ENCODE measurements around the gene TMEM17. TPM values are rescaled to one million over a fixed set of nuclear protein-coding genes. Genes with fewer than 3 reads are reported as not detected.

Gene TMEM17
- total and polyA plus RNA-seq, 9 of the 15 experiments (the other 6 are each of a cell fraction or from before 2014, with no cell fraction given), result 0.58 to 2.2 (median 1.2) TPM

GRCh38 chr2:62465741-62466502, 40.1 kb downstream of the TMEM17 start:
- H3K4me3 ChIP-seq, result no peak overlapping the region
- no TSS peak for BruUV-seq (replicated peaks)
- H2AFZ ChIP-seq (ENCODE audit: low read depth, low read length), result no peak overlapping the region
- no peaks in the 10 kb centered on the region for H3K9me1 ChIP-seq (ENCODE audit: control insufficient read depth, insufficient read depth, low read length)
- intact Hi-C loops (cut with micrococcal nuclease) (no loop called here), in situ Hi-C loops (cut with MboI) (no loop called here)
- no peaks in the 10 kb centered on the region for H3K36me3 ChIP-seq (ENCODE audit: control insufficient read depth, insufficient read depth, low read length)
- CTCF ChIA-PET (ENCODE audit: low intra/inter-chr PET ratio), result no interaction called here
- H3K27ac ChIP-seq (ENCODE audit: extremely low read depth, low read depth, low read length), result no peak overlapping the region
- H3K9me3 ChIP-seq (replicated peaks; ENCODE audit: control insufficient read depth, insufficient read depth, low read depth, low read length), result no peaks in the 10 kb centered on the region
- DNase-seq (ENCODE audit: extremely low read depth in 1 of 4, low spot score in 3 of 4), result no peak
- no peak for ATAC-seq
- H3K27me3 ChIP-seq (ENCODE audit: control insufficient read depth in 2 of 2, insufficient read depth in 2 of 2, low read length in 2 of 2), result peaks cover 2% of the 10 kb centered on the region in 2 experiments; a peak in 2 of 5 replicates
- no peak overlapping the region for H3K9ac ChIP-seq (ENCODE audit: insufficient read depth in 1 of 2, low read depth in 2 of 2, low read length in 2 of 2)
- TF ChIP-seq PCBP2 (IDR thresholded peaks at IDR 0.05; ENCODE audit: low read depth, low read length, poor library complexity, severe bottlenecking), result no peak
- TF ChIP-seq REST (IDR thresholded peaks at IDR 0.05; ENCODE audit: borderline replicate concordance), result 0 out of 2 replicates have a peak, but pooled peaks have one; percentile 17
- no peak for TF ChIP-seq REST (CRISPR knock-in tag; IDR thresholded peaks at IDR 0.05; ENCODE audit: low read depth)
- TF ChIP-seq ZBTB49 (CRISPR knock-in tag; IDR thresholded peaks at IDR 0.05; ENCODE audit: borderline replicate concordance), result no peak
- TF ChIP-seq CTCF (IDR thresholded peaks at IDR 0.05 in 2 of 3, conservative IDR thresholded peaks at IDR 0.05 in 1 of 3; ENCODE audit: insufficient read depth in 2 of 3, low read depth in 1 of 3, low read length in 3 of 3), result peak in 1 of 3 experiments; percentile 28; a peak in 2 of 6 replicates
- no peaks in the 10 kb centered on the region for H3K4me1 ChIP-seq (replicated peaks in 1 of 2; ENCODE audit: control insufficient read depth in 2 of 2, insufficient read depth in 2 of 2, low read length in 2 of 2)
- H4K20me1 ChIP-seq (replicated peaks; ENCODE audit: control insufficient read depth, insufficient read depth, low read length), result no peaks in the 10 kb centered on the region
- POLR2A ChIA-PET, result interaction anchor here (0.8 to 1.3 kb wide), 2 partner anchors 10 kb away, joined by 5 to 6 read pairs; no protein-coding TSS in a partner anchor
- H3K4me2 ChIP-seq (ENCODE audit: insufficient read depth, low read length), result no peak overlapping the region
- no peaks in the 10 kb centered on the region for H3K79me2 ChIP-seq (ENCODE audit: control insufficient read depth, insufficient read depth, low read length)
- WGBS (ENCODE audit: insufficient coverage, low coverage, missing lambda C conversion rate), result 54% methylated on average over 8 of the region's 8 CpGs
- no peak for FAIRE-seq
